Fibroblast of pulmonary artery (primary cell): ENCODE data around the gene SYT5.
A peak's percentile ranks its signal among the peaks of the same experiment; 100 is the strongest.

Experiments
- DNase-seq: peaks from one replicate; pipeline ENCODE4 v3.0.0-alpha.2; 2010; ENCODE audit warnings: low read depth
- H3K4me3 ChIP-seq: replicated peaks from 2 replicates; pipeline ENCODE4 v1.5.1; 2011; ENCODE audit warnings: low read depth, mild to moderate bottlenecking, control low read depth, low read length, moderate library complexity
- CTCF ChIP-seq: IDR thresholded peaks from 2 replicates; pipeline ENCODE4 v1.5.1; 2011; ENCODE audit warnings: mild to moderate bottlenecking, control low read depth, low read length, inconsistent platforms; ENCODE audit errors: missing control alignments

Gene SYT5

GRCh38 chr19:55188625-55189024 lies 8.5 kb upstream of the SYT5 start:
- DNase-seq: peak; percentile 53
- no peak for TF ChIP-seq CTCF
- H3K4me3 ChIP-seq: no peak overlapping the region

- no peak for TF ChIP-seq CTCF
- H3K4me3 ChIP-seq: no peak overlapping the region
- DNase-seq: no peak
Measured at GRCh38 chr19:55186080-55186479, 6.0 kb upstream of the SYT5 start.

GRCh38 chr19:55181740-55182139 lies 1.7 kb upstream of the SYT5 start:
- no peak for DNase-seq
- no peak overlapping the region for H3K4me3 ChIP-seq
- no peak for TF ChIP-seq CTCF

- TF ChIP-seq CTCF: no peak
- peak; percentile 80 for DNase-seq
- peak overlapping the region; percentile 44 for H3K4me3 ChIP-seq
Measured at GRCh38 chr19:55178781-55179599, 1.1 kb downstream of the SYT5 start.

GRCh38 chr19:55176076-55176475 lies 4.0 kb downstream of the SYT5 start:
- no peak for DNase-seq
- H3K4me3 ChIP-seq: no peak overlapping the region
- no peak for TF ChIP-seq CTCF

GRCh38 chr19:55175117-55175867 lies 4.8 kb downstream of the SYT5 start:
- no peak for DNase-seq
- TF ChIP-seq CTCF: no peak
- H3K4me3 ChIP-seq: no peak overlapping the region
